Kidney (tissue), 22 donors: ENCODE measurements around the gene PARP14. TPM values are rescaled to one million over a fixed set of nuclear protein-coding genes. Genes with fewer than 3 reads are reported as not detected.
A peak's percentile ranks its signal among the peaks of the same experiment; 100 is the strongest.

Source experiments
- DNase-seq, 5 donors: peaks; one replicate each; pipeline ENCODE4 v3.0.0-alpha.2; 2013 to 2020
- FAIRE-seq: peaks from 2 replicates; lab custom pipeline; 2012; peaks lifted over from hg19 to GRCh38; lab: Jason Lieb, UNC
- H3K27ac ChIP-seq, 2 donors: one replicate each; pipeline ENCODE4 v1.7.0; 2013; ENCODE audit warnings: low read depth in 2 of 2, low read length in 2 of 2, inconsistent platforms in 1 of 2
- H3K27me3 ChIP-seq: one replicate; pipeline ENCODE4 v1.7.1; 2013; ENCODE audit warnings: low read length, inconsistent platforms; ENCODE audit not compliant: control insufficient read depth, insufficient read depth
- H3K36me3 ChIP-seq, 3 donors: one replicate each; pipeline versions ENCODE4 v1.7.0 to v1.7.1; 2013; ENCODE audit warnings: low read length in 3 of 3, control low read depth in 1 of 3, inconsistent platforms in 1 of 3; ENCODE audit not compliant: insufficient read depth in 3 of 3, control insufficient read depth in 2 of 3
- H3K4me1 ChIP-seq, 3 donors: one replicate each; pipeline versions ENCODE4 v1.7.0 to v1.7.1; 2013; ENCODE audit warnings: low read length in 3 of 3, inconsistent platforms in 1 of 3, low read depth in 1 of 3; ENCODE audit not compliant: control insufficient read depth in 2 of 3, insufficient read depth in 2 of 3
- H3K4me3 ChIP-seq, 3 donors: one replicate each; pipeline versions ENCODE4 v1.7.0 to v1.8.1; 2013; ENCODE audit warnings: low read length in 3 of 3, control low read depth in 1 of 3, inconsistent platforms in 1 of 3
- H3K9ac ChIP-seq, 3 donors: one replicate each; pipeline versions ENCODE4 v1.7.0 to v1.7.1; 2013; ENCODE audit warnings: low read length in 3 of 3, control low read depth in 1 of 3, inconsistent platforms in 1 of 3
- H3K9me3 ChIP-seq, 3 donors: one replicate each; pipeline versions ENCODE4 v1.7.0 to v1.7.1; 2013; ENCODE audit warnings: low read length in 3 of 3, control low read depth in 1 of 3, inconsistent platforms in 1 of 3; ENCODE audit not compliant: control insufficient read depth in 2 of 3, insufficient read depth in 1 of 3
- intact Hi-C: fragments of 100-400 bp; cut with DNase I; formaldehyde crosslinking; loops from one replicate; pipeline ENCODE4 v1.11.1; 2022
- long read RNA-seq, 10 donors: library from polyadenylated mRNA in 1 of 10; unstranded in 1 of 10; transcript quantifications; one replicate each; pipeline ENCODE4 v2.0.0 and lab custom pipeline, GENCODE V29; 2021 to 2026
- polyA plus RNA-seq: library from polyadenylated mRNA; stranded (reverse); fragments of 350-450 nt; fragmentation: Illumina TruSeq; extraction: RNeasy Lipid Tissue Mini Kit (QIAGEN cat#74804); gene quantifications from one replicate; pipeline ENCODE4 v1.2.3, GENCODE V29; 2014; ENCODE audit warnings: low read depth, low replicate concordance; ENCODE audit not compliant: insufficient read depth
- total RNA-seq: library from RNA; stranded (reverse); fragmentation: NEBNext Ultra II Directional; extraction: Animal tissue kit (Norgen Biotek cat#: 25700); gene quantifications from one replicate; pipeline ENCODE4 v1.2.1, GENCODE V29; 2021
- TF ChIP-seq, protein P1 (sequence below): IDR thresholded peaks from 3 replicates; pipeline ENCODE4 v1.5.1; 2012; ENCODE audit warnings: mild to moderate bottlenecking, moderate library complexity, borderline replicate concordance; ENCODE audit not compliant: insufficient read depth; ENCODE audit errors: extremely low read depth
- donor health status: control.
- donor health status: control.
- donor health status: control.
- donor health status: control.
- donor health status: control.
- donor health status: DM: yes; HTN: yes; CAD: no.
- donor health status: Normal renal cell carcinoma (clear cell type).

The PARP14 gene, protein sequence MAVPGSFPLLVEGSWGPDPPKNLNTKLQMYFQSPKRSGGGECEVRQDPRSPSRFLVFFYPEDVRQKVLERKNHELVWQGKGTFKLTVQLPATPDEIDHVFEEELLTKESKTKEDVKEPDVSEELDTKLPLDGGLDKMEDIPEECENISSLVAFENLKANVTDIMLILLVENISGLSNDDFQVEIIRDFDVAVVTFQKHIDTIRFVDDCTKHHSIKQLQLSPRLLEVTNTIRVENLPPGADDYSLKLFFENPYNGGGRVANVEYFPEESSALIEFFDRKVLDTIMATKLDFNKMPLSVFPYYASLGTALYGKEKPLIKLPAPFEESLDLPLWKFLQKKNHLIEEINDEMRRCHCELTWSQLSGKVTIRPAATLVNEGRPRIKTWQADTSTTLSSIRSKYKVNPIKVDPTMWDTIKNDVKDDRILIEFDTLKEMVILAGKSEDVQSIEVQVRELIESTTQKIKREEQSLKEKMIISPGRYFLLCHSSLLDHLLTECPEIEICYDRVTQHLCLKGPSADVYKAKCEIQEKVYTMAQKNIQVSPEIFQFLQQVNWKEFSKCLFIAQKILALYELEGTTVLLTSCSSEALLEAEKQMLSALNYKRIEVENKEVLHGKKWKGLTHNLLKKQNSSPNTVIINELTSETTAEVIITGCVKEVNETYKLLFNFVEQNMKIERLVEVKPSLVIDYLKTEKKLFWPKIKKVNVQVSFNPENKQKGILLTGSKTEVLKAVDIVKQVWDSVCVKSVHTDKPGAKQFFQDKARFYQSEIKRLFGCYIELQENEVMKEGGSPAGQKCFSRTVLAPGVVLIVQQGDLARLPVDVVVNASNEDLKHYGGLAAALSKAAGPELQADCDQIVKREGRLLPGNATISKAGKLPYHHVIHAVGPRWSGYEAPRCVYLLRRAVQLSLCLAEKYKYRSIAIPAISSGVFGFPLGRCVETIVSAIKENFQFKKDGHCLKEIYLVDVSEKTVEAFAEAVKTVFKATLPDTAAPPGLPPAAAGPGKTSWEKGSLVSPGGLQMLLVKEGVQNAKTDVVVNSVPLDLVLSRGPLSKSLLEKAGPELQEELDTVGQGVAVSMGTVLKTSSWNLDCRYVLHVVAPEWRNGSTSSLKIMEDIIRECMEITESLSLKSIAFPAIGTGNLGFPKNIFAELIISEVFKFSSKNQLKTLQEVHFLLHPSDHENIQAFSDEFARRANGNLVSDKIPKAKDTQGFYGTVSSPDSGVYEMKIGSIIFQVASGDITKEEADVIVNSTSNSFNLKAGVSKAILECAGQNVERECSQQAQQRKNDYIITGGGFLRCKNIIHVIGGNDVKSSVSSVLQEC (N-terminal part only)
- total RNA-seq, result 64.0 TPM
- polyA plus RNA-seq, result 14.9 TPM
- long read RNA-seq, donor 1, result 0 reads
- long read RNA-seq, donor 2, result 0 reads
- long read RNA-seq, donor 3, result 0 reads
- long read RNA-seq, donor 4, full-length matches to known transcripts, result 1 of 33 reads
- long read RNA-seq, donor 4, partial matches to known transcripts, result 32 of 33 reads
- long read RNA-seq, donor 4, other reads (novel, unspliced or antisense), result 0 of 33 reads
- long read RNA-seq, donor 5, result 0 reads
- long read RNA-seq, donor 6, result 0 reads
- long read RNA-seq, donor 7, full-length matches to known transcripts, result 1 of 16 reads
- long read RNA-seq, donor 7, partial matches to known transcripts, result 7 of 16 reads
- long read RNA-seq, donor 7, other reads (novel, unspliced or antisense), result 8 of 16 reads
- long read RNA-seq, donor 8, result 0 reads
- long read RNA-seq, donor 9, result 0 reads
- long read RNA-seq, donor 10, partial matches to known transcripts, result 20 of 20 reads
- long read RNA-seq, donor 10, other reads (novel, unspliced or antisense), result 0 of 20 reads

DNA sequence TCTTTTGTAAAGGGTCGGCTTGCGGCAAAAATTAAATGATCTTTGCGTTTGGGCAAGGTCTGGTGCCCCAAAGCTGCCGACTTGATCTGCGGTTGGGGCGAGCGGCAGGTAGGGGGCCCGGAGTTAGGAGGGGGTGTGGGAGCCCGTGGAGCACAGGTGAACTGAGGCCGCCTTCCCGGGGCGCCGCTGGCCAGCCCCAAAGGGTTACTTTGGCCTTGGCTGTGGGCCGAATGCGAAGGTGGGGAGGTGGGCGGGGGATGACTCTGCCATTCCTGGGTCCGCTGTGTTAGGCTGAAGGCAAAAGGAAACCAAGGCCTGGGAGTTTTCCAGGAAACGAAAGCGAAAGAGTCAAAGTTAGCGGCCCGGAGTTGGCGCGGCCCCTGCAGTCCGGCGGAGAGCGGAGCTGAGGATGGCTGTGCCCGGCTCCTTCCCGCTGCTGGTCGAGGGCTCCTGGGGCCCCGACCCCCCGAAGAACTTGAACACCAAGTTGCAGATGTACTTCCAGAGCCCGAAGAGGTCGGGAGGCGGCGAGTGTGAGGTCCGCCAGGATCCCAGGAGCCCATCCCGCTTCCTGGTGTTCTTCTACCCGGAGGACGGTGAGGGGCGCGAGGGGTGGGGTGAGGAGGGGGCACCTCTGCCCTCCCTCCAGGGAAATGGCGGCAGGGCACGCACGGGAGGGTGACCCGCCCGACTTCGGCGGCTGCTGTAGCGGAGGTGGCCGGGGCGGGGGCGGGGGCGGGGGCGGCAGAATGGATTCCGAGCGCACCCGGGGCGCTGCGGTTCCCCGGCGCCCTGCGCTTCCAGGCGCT lies at the start of gene PARP14:
Gene PARP14 (plus strand): TSS at position 365 of the 809 bp plus-strand sequence. CDS start 45 bp downstream, at position 410.
- intact Hi-C loops, result loop anchor here (10.0 kb wide), 1 partner anchor 286 kb away; no protein-coding TSS in a partner anchor
- FAIRE-seq, result no peak

DNA sequence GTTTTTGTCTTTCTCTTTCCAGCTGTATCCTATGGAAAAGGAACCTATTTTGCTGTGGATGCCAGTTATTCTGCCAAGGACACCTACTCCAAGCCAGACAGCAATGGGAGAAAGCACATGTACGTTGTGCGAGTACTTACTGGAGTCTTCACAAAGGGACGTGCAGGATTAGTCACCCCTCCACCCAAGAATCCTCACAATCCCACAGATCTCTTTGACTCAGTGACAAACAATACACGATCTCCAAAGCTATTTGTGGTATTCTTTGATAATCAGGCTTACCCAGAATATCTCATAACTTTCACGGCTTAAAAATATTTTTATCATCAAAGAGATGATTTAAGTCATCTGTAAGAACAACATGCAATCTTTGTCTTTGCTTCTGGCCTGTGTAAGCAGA lies 44.9 kb upstream of the PARP14 start:
- no peak for FAIRE-seq
- Histone ChIP-seq H3K9me3 (no peaks in the 10 kb centered on the region), H3K36me3 (no peaks in the 10 kb centered on the region), H3K4me1 (no peaks in the 10 kb centered on the region), H3K27me3 (no peaks in the 10 kb centered on the region), H3K4me3 (no peak overlapping the region), H3K9ac (no peak overlapping the region), H3K27ac (no peak overlapping the region)
- TF ChIP-seq, protein P1, sequence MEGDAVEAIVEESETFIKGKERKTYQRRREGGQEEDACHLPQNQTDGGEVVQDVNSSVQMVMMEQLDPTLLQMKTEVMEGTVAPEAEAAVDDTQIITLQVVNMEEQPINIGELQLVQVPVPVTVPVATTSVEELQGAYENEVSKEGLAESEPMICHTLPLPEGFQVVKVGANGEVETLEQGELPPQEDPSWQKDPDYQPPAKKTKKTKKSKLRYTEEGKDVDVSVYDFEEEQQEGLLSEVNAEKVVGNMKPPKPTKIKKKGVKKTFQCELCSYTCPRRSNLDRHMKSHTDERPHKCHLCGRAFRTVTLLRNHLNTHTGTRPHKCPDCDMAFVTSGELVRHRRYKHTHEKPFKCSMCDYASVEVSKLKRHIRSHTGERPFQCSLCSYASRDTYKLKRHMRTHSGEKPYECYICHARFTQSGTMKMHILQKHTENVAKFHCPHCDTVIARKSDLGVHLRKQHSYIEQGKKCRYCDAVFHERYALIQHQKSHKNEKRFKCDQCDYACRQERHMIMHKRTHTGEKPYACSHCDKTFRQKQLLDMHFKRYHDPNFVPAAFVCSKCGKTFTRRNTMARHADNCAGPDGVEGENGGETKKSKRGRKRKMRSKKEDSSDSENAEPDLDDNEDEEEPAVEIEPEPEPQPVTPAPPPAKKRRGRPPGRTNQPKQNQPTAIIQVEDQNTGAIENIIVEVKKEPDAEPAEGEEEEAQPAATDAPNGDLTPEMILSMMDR, result no peak
- intact Hi-C loops, result no loop called here
- DNase-seq, result no peak

More for the DNA sequence above, at the start of gene PARP14:
- TF ChIP-seq, protein P1, result no peak
- peak; percentile 76 to 92 (median 89) for DNase-seq
- Histone ChIP-seq H3K4me1 (peaks cover 0 to 14% (median 0%) of the 10 kb centered on the region in 3 donors), H3K4me3 (peak within 1 kb of the TSS; percentile 67 to 92 (median 85)), H3K9me3 (no peaks in the 10 kb centered on the region), H3K27ac (peak within 1 kb of the TSS; percentile 94 to 95), H3K27me3 (no peaks in the 10 kb centered on the region), H3K9ac (peak within 1 kb of the TSS; percentile 47 to 89 (median 74)), H3K36me3 (no peaks in the 10 kb centered on the region)
